Measurements from ENCODE around the gene PCSK9. TPM values are rescaled to one million over a fixed set of nuclear protein-coding genes. Genes with fewer than 3 reads are reported as not detected.

PCSK9 gene
- total and polyA plus RNA-seq, 2 experiments from 2014 or later: 1.3 TPM; not detected in 1

DNA sequence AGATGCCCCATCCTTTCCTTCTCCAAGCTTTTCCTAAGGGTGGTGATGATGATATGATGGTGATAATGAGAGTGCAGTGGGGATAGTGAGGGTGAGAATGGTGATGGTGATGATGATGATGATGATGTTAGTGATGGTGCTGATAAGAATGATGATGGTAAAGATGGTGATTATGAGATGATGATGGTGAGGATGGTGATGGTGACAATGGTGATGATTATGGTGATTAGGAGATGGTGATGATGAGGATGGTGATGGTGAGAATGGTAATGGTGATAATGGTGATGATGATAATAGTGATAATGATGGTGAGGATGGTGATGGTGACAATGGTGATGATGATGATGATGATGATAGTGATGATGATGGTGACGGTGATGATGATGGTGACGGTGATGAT, 36.7 kb upstream of the PCSK9 start:
- H3K4me1 ChIP-seq (ENCODE audit: low read depth): no peaks in the 10 kb centered on the region
- no peak overlapping the region for H3K27ac ChIP-seq
- H3K27me3 ChIP-seq: peaks cover 16% of the 10 kb centered on the region
- H3K9me3 ChIP-seq (ENCODE audit: low read depth): no peaks in the 10 kb centered on the region
- no peak overlapping the region for H3K4me3 ChIP-seq
- TF ChIP-seq, protein P1, sequence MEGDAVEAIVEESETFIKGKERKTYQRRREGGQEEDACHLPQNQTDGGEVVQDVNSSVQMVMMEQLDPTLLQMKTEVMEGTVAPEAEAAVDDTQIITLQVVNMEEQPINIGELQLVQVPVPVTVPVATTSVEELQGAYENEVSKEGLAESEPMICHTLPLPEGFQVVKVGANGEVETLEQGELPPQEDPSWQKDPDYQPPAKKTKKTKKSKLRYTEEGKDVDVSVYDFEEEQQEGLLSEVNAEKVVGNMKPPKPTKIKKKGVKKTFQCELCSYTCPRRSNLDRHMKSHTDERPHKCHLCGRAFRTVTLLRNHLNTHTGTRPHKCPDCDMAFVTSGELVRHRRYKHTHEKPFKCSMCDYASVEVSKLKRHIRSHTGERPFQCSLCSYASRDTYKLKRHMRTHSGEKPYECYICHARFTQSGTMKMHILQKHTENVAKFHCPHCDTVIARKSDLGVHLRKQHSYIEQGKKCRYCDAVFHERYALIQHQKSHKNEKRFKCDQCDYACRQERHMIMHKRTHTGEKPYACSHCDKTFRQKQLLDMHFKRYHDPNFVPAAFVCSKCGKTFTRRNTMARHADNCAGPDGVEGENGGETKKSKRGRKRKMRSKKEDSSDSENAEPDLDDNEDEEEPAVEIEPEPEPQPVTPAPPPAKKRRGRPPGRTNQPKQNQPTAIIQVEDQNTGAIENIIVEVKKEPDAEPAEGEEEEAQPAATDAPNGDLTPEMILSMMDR (IDR thresholded peaks at IDR 0.05; ENCODE audit: low read depth, low read length): no peak
- H3K36me3 ChIP-seq: no peaks in the 10 kb centered on the region
- no peak for DNase-seq (ENCODE audit: low read depth in 1 of 2, low spot score in 1 of 2)

DNA sequence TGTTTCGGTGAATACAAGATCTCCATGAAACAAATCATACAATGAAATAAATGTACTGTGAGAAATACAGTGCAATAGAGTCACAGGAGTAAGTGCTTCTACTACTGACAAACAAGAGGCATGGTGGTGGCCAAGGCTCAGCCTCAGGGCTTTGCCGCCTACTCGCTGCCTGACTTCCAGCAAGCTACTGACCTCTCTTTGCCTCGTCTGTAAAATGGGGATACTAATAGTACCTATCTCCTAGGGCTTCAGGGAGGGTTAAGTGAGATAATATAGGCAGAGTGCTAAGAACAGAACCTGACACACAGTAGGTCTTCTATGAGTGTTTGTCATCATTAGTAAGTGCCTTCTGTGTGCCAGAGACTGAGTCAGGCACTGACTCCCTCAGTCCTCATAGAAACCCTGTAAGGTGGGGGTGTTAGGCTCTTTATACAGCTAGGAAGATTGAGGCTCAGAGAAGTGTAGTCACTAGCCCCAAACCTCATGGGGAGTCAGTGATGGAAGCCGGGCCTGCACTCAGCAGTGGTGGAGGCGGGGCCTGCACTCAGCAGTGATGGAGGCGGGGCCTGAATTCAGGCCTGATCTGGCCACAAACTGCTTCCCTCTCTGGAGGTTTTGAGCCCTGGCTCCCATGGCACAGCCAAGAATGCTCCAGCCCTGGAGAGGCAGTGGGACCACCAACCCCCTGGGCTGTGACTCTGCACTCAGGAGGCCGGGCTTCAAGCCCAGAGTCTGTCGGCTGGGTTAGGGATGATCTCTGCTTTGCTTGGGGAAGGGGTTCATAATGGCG, 33.8 kb upstream of the PCSK9 start:
- Histone ChIP-seq H3K27me3 (no peaks in the 10 kb centered on the region), H3K4me1 (ENCODE audit: low read depth) (no peaks in the 10 kb centered on the region), H3K9me3 (ENCODE audit: low read depth) (no peaks in the 10 kb centered on the region), H3K4me3 (no peak overlapping the region), H3K36me3 (no peaks in the 10 kb centered on the region), H3K27ac (no peak overlapping the region)
- DNase-seq (ENCODE audit: low read depth in 1 of 2, low spot score in 1 of 2): no peak
- TF ChIP-seq, protein P1 (IDR thresholded peaks at IDR 0.05; ENCODE audit: low read depth, low read length): no peak

DNA sequence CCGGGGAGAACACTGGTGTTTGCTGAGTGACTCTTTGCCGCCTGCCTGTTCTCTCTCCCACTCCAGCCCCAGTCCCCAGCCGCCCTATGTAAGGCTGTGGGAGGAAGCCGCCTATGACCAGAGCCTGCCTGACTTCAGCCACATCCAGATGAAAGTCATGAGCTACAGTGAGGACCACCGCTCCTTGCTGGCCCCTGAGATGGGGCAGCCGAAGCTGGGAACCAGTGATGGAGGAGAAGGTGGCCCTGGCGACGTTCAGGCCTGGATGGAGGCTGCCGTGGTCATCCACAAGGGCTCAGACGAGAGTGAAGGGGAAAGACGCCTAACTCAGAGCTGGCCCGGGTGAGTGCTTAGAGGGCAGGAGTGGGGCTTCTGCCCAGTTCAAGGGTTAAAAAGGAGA, 32.4 kb upstream of the PCSK9 start:
- TF ChIP-seq, protein P1 (IDR thresholded peaks at IDR 0.05; ENCODE audit: low read depth, low read length): no peak
- Histone ChIP-seq H3K36me3 (no peaks in the 10 kb centered on the region), H3K27me3 (no peaks in the 10 kb centered on the region), H3K4me3 (no peak overlapping the region), H3K4me1 (ENCODE audit: low read depth) (no peaks in the 10 kb centered on the region), H3K9me3 (ENCODE audit: low read depth) (no peaks in the 10 kb centered on the region), H3K27ac (no peak overlapping the region)
- DNase-seq (ENCODE audit: low read depth in 1 of 2, low spot score in 1 of 2): no peak

DNA sequence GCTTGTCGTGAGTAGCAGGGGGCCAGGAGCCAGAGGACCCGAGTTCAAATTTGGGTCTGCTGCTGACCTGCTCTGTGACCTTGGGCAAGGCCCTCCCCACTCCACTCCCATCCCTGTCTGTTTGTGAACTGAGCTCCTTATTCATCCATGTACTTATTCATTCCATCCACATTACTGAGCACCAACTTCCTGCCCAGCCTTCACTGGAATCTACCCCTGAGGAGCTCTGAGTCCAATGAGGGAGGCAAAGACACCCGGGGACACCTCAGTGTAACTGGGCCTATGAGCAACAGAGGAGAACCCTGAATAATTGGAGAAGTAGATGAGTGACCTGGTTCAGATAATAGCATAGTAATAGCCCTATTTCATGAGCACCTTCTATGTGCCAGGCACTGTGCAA, 31.7 kb upstream of the PCSK9 start:
- Histone ChIP-seq H3K4me3 (no peak overlapping the region), H3K27me3 (peaks cover 2% of the 10 kb centered on the region), H3K27ac (no peak overlapping the region), H3K36me3 (no peaks in the 10 kb centered on the region), H3K4me1 (ENCODE audit: low read depth) (no peaks in the 10 kb centered on the region), H3K9me3 (ENCODE audit: low read depth) (no peaks in the 10 kb centered on the region)
- DNase-seq (ENCODE audit: low read depth in 1 of 2, low spot score in 1 of 2): peak in 1 of 2 donors; percentile 36
- TF ChIP-seq, protein P1 (IDR thresholded peaks at IDR 0.05; ENCODE audit: low read depth, low read length): no peak

DNA sequence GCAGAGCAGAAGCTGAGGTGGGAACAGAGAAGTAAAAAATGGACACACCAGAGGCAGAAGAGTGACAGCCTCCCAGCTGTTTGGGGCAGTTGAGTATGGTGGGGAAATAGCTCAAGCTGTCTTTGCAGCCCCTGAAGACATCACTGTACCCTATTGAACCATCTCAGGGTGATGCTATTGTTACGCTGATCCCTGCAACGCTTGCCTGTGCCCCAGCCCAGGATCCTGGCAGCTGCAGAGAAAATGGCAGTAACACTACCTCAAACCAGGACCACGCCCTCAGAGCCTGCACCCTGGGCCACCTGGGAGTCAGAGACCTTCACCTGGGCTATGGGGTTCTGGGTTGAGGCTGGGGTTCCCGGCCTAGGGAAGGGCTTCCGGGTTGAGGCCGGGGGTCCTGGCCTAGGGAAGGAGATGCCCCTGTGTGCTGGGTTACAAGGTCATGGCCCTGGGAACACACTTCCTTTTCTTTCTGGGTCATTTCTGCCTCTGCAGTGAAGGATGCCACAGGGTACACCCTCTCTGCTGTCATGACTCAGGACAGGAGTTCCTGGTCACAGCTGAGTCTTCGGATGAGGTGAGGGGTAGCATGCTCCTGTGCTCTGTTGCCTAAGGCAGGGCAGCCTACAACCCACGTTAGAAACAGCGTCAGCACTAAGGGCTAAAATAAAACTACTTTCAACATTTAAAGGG, 29.0 kb upstream of the PCSK9 start:
- DNase-seq (ENCODE audit: low read depth in 1 of 2, low spot score in 1 of 2): no peak
- H3K27ac ChIP-seq: no peak overlapping the region
- TF ChIP-seq, protein P1 (IDR thresholded peaks at IDR 0.05; ENCODE audit: low read depth, low read length): no peak
- no peaks in the 10 kb centered on the region for H3K4me1 ChIP-seq (ENCODE audit: low read depth)
- no peak overlapping the region for H3K4me3 ChIP-seq
- no peaks in the 10 kb centered on the region for H3K36me3 ChIP-seq
- H3K9me3 ChIP-seq (ENCODE audit: low read depth): no peaks in the 10 kb centered on the region
- peaks cover 4% of the 10 kb centered on the region for H3K27me3 ChIP-seq

Measured in cardiac muscle cell (in vitro differentiated cells and primary cell).